Upper lobe of left lung (tissue), 6 donors: ENCODE results near the gene TOR4A. TPM values are rescaled to one million over a fixed set of nuclear protein-coding genes. Genes with fewer than 3 reads are reported as not detected.
"Not testable (repeated sequence)": the region's sequence is repeated elsewhere in the genome, so short reads cannot be mapped to it uniquely, and the experiment has no call there.

ENCODE experiments used
- ATAC-seq, 2 donors: fragments of 200-7000 bp; cut with Tn5 transposase; one replicate each; pipeline ENCODE4 v1.9.1; 2022; ENCODE audit warnings: mild to moderate bottlenecking in 2 of 2, moderate library complexity in 2 of 2; ENCODE audit not compliant: low FRiP score in 2 of 2
- DNase-seq, 2 donors: peaks; one replicate each; pipeline ENCODE4 v3.0.0-alpha.2; 2019 to 2020
- H3K27ac ChIP-seq, 4 donors: fragments of 200-600 bp; sonication (generic); one replicate each; pipeline ENCODE4 v1.5.1; 2016 to 2019
- H3K27me3 ChIP-seq, 4 donors: fragments of 200-600 bp; sonication (generic); one replicate each; pipeline ENCODE4 v1.5.1; 2017 to 2019
- H3K36me3 ChIP-seq, 4 donors: fragments of 200-600 bp; sonication (generic); one replicate each; pipeline ENCODE4 v1.5.1; 2016 to 2019
- H3K4me1 ChIP-seq, 4 donors: fragments of 200-600 bp; sonication (generic); one replicate each; pipeline ENCODE4 v1.5.1; 2018 to 2019
- H3K4me3 ChIP-seq, 4 donors: fragments of 200-600 bp; sonication (generic); one replicate each; pipeline ENCODE4 v1.5.1; 2017 to 2019; ENCODE audit warnings: mild to moderate bottlenecking in 2 of 4, moderate library complexity in 1 of 4
- H3K9me3 ChIP-seq, 4 donors: fragments of 200-600 bp; sonication (generic); one replicate each; pipeline ENCODE4 v1.5.1; 2018 to 2019
- CTCF ChIP-seq, 6 experiments: fragments of 450-650 bp in 4 of 6; fragments of 200-600 bp in 2 of 6; sonication (generic) in 2 of 6; IDR thresholded peaks; one replicate each; pipeline ENCODE4 v1.5.1; 2016 to 2019; ENCODE audit warnings: antibody characterized with exemption in 6 of 6
- EP300 ChIP-seq, 4 donors: sonication (generic); formaldehyde crosslinking; IDR thresholded peaks; one replicate each; pipeline ENCODE4 v1.5.1; 2017; ENCODE audit warnings: antibody characterized with exemption in 4 of 4, control low read depth in 2 of 4
- POLR2A ChIP-seq, 4 donors: fragments of 450-650 bp; IDR thresholded peaks; one replicate each; pipeline ENCODE4 v1.5.1; 2016 to 2017; ENCODE audit warnings: antibody characterized with exemption in 4 of 4, mild to moderate bottlenecking in 2 of 4
- POLR2AphosphoS5 ChIP-seq, 2 donors: sonication (generic); formaldehyde crosslinking; IDR thresholded peaks; one replicate each; pipeline ENCODE4 v1.5.1; 2017; ENCODE audit warnings: antibody characterized with exemption in 2 of 2
- WGBS, 2 donors: methylation state at CpG; one replicate each; pipeline ENCODE4 v1.1.5; 2017 to 2018; 5-methylcytosine and 5-hydroxymethylcytosine counted together
- total RNA-seq, 6 donors: library from RNA; depleted of rRNA in 4 of 6; stranded (reverse); fragments of >200 nt in 4 of 6; gene quantifications; one replicate each; pipeline versions ENCODE4 v1.1.0 to v1.2.1, GENCODE V29; 2016 to 2021
- donor health status: DM: no; HTN: no; CAD: no; lungs with moderate emphysema.
- donor health status: DM: no; HTN: yes; CAD: no; lungs with severe emphysema.

Gene TOR4A
- total RNA-seq, 6 donors from 2014 or later = 31.5 to 62.6 (median 39.2) TPM

GRCh38 chr9:137240318-137240840, 37.1 kb upstream of the TOR4A start:
- Histone ChIP-seq H3K9me3 (no peaks in the 10 kb centered on the region), H3K4me1 (peaks cover 38 to 82% (median 49%) of the 10 kb centered on the region in 4 donors), H3K4me3 (peak overlapping the region; percentile 60 to 89 (median 80)), H3K36me3 (peaks cover 9 to 23% (median 18%) of the 10 kb centered on the region in 4 donors), H3K27ac (peak overlapping the region; percentile 92 to 97 (median 96)), H3K27me3 (no peaks in the 10 kb centered on the region)
- peak; percentile 81 to 96 for DNase-seq
- WGBS, 2 donors = 1% methylated on average over 19 to 31 of the region's 58 CpGs
- peak; percentile 67 to 77 for ATAC-seq
- no peak for TF ChIP-seq EP300 (IDR thresholded peaks at IDR 0.05)
- TF ChIP-seq POLR2A (IDR thresholded peaks at IDR 0.05) = peak in 2 of 4 donors; percentile 27 to 49
- peak; percentile 18 to 31 for TF ChIP-seq POLR2AphosphoS5 (IDR thresholded peaks at IDR 0.05)
- peak in 3 of 6 experiments; percentile 19 to 34 (median 22) for TF ChIP-seq CTCF (IDR thresholded peaks at IDR 0.05)

- peaks cover 35 to 76% (median 45%) of the 10 kb centered on the region in 4 donors for H3K4me1 ChIP-seq
- peaks cover 9 to 23% (median 18%) of the 10 kb centered on the region in 4 donors for H3K36me3 ChIP-seq
- TF ChIP-seq POLR2A (IDR thresholded peaks at IDR 0.05) = peak; percentile 94 to 100 (median 99)
- TF ChIP-seq EP300 (IDR thresholded peaks at IDR 0.05) = peak in 1 of 4 donors; percentile 92
- peak; percentile 100 for TF ChIP-seq POLR2AphosphoS5 (IDR thresholded peaks at IDR 0.05)
- TF ChIP-seq CTCF (IDR thresholded peaks at IDR 0.05) = peak in 2 of 6 experiments; percentile 27 to 29
- H3K4me3 ChIP-seq = peak within 1 kb of the TSS; percentile 78 to 95 (median 89)
- 0% methylated on average over 14 to 39 of the region's 67 CpGs for WGBS, 2 donors
- H3K27me3 ChIP-seq = no peaks in the 10 kb centered on the region
- DNase-seq (peak; percentile 99), ATAC-seq (peak; percentile 93 to 96)
- H3K27ac ChIP-seq = peak within 1 kb of the TSS; percentile 95 to 99 (median 96)
- no peaks in the 10 kb centered on the region for H3K9me3 ChIP-seq
These were observed 36.6 kb upstream of the TOR4A start, which contains the start of gene TUBB4B for GRCh38 chr9:137240841-137241489. Gene TUBB4B, plus strand, starts transcription at chr9:137241287. Its CDS starts 74 bp downstream, at chr9:137241361.

GRCh38 chr9:137241490-137242268, 35.8 kb upstream of the TOR4A start:
- peak overlapping the region; percentile 83 to 99 (median 93) for H3K27ac ChIP-seq
- peaks cover 28 to 69% (median 38%) of the 10 kb centered on the region in 4 donors for H3K4me1 ChIP-seq
- ATAC-seq = peak in 1 of 2 donors; percentile 31
- no peaks in the 10 kb centered on the region for H3K9me3 ChIP-seq
- TF ChIP-seq POLR2A (IDR thresholded peaks at IDR 0.05) (no peak), CTCF (IDR thresholded peaks at IDR 0.05) (peak in 1 of 6 experiments; percentile 3)
- peak overlapping the region; percentile 78 to 95 (median 89) for H3K4me3 ChIP-seq
- peaks cover 9 to 23% (median 18%) of the 10 kb centered on the region in 4 donors for H3K36me3 ChIP-seq
- peak; percentile 67 to 94 for DNase-seq
- H3K27me3 ChIP-seq = no peaks in the 10 kb centered on the region
- WGBS, 2 donors = 4 to 9% methylated on average over 15 to 25 of the region's 83 CpGs

GRCh38 chr9:137242269-137243203, 35.0 kb upstream of the TOR4A start:
- Histone ChIP-seq H3K36me3 (peaks cover 9 to 23% (median 18%) of the 10 kb centered on the region in 4 donors), H3K27ac (peak overlapping the region; percentile 83 to 99 (median 93)), H3K4me3 (peak overlapping the region; percentile 78 to 95 (median 89)), H3K9me3 (no peaks in the 10 kb centered on the region), H3K4me1 (peaks cover 24 to 64% (median 36%) of the 10 kb centered on the region in 4 donors), H3K27me3 (no peaks in the 10 kb centered on the region)
- DNase-seq (peak in 1 of 2 donors; percentile 84), ATAC-seq (no peak)
- TF ChIP-seq POLR2AphosphoS5 (IDR thresholded peaks at IDR 0.05) = peak in 1 of 2 donors; percentile 4
- TF ChIP-seq CTCF (IDR thresholded peaks at IDR 0.05) = no peak
- TF ChIP-seq POLR2A (IDR thresholded peaks at IDR 0.05) = no peak
- TF ChIP-seq EP300 (IDR thresholded peaks at IDR 0.05) = no peak
- 80 to 86% methylated on average over 27 to 36 of the region's 36 CpGs for whole genome bisulfite sequencing, 2 donors

GRCh38 chr9:137243266-137243625, 34.3 kb upstream of the TOR4A start:
- WGBS, 2 donors = 90 to 95% methylated on average over 16 to 18 of the region's 18 CpGs
- peak overlapping the region in 1 of 4 donors; percentile 28 for H3K27ac ChIP-seq
- peaks cover 24 to 65% (median 36%) of the 10 kb centered on the region in 4 donors for H3K4me1 ChIP-seq
- not testable (repeated sequence) for DNase-seq, ATAC-seq, H3K9me3 ChIP-seq, H3K27me3 ChIP-seq
- peaks cover 9 to 23% (median 18%) of the 10 kb centered on the region in 4 donors for H3K36me3 ChIP-seq
- H3K4me3 ChIP-seq = peak overlapping the region in 1 of 4 donors; percentile 95
